A549 (cell line): ENCODE results near the gene RADIL.

Experiments
- BHLHE40 ChIP-seq: IDR thresholded peaks from 2 replicates; pipeline ENCODE4 v1.6.1; 2012; ENCODE audit warnings: low read depth, low read length, inconsistent platforms
- CHD4 ChIP-seq: fragments of 200-600 bp; sonication (generic); IDR thresholded peaks from 2 replicates; pipeline ENCODE4 v1.6.1; 2016; ENCODE audit warnings: antibody characterized with exemption, mild to moderate bottlenecking, borderline replicate concordance
- CTCF ChIP-seq: fragments of >200 bp; sonication (Bioruptor Twin); formaldehyde crosslinking; IDR thresholded peaks from 3 replicates; pipeline ENCODE4 v1.5.1; 2016
- EP300 ChIP-seq, 2 experiments: fragments of >200 bp; sonication (Bioruptor Twin); formaldehyde crosslinking; IDR thresholded peaks; 2 replicates in 1 of 2; 3 replicates in 1 of 2; pipeline ENCODE4 v1.6.1; 2016 to 2017
- KDM1A ChIP-seq: fragments of 200-600 bp; sonication (generic); IDR thresholded peaks from 2 replicates; pipeline ENCODE4 v1.6.1; 2016; ENCODE audit warnings: low read depth, mild to moderate bottlenecking
- PBX3 ChIP-seq: IDR thresholded peaks from 2 replicates; pipeline ENCODE4 v1.6.1; 2012
- POLR2A ChIP-seq: IDR thresholded peaks from 2 replicates; pipeline ENCODE4 v1.6.1; 2012; ENCODE audit warnings: mild to moderate bottlenecking, low read length
- RAD21 ChIP-seq, 2 experiments: fragments of >200 bp in 1 of 2; sonication (Bioruptor Twin) in 1 of 2; formaldehyde crosslinking in 1 of 2; IDR thresholded peaks in 1 of 2; conservative IDR thresholded peaks in 1 of 2; 2 replicates in 1 of 2; 3 replicates in 1 of 2; pipeline ENCODE4 v1.6.1; 2012 to 2018; ENCODE audit warnings: inconsistent platforms in 1 of 2
- RCOR1 ChIP-seq: fragments of 150-350 bp; IDR thresholded peaks from 2 replicates; pipeline ENCODE4 v1.6.1; 2014; ENCODE audit warnings: antibody characterized with exemption, low read length, low read depth
- REST ChIP-seq: fragments of 200-600 bp; sonication (generic); IDR thresholded peaks from 2 replicates; pipeline ENCODE4 v1.6.1; 2016; ENCODE audit warnings: antibody characterized with exemption, mild to moderate bottlenecking, moderate library complexity

- TF ChIP-seq BHLHE40 = no peak
- TF ChIP-seq EP300 (IDR thresholded peaks at IDR 0.05) = no peak
- no peak for TF ChIP-seq CTCF
- TF ChIP-seq RAD21 (conservative IDR thresholded peaks at IDR 0.05 in 1 of 2, IDR thresholded peaks at IDR 0.05 in 1 of 2) = no peak
- no peak for TF ChIP-seq POLR2A
- no peak for TF ChIP-seq KDM1A
- no peak for TF ChIP-seq RCOR1
- no peak for TF ChIP-seq REST
- no peak for TF ChIP-seq CHD4
- TF ChIP-seq PBX3 = no peak
These were observed 54.7 kb downstream of the RADIL start for GRCh38 chr7:4828720-4829383.
